ENCODE measurements around the gene ACSM2B. TPM values are rescaled to one million over a fixed set of nuclear protein-coding genes. Genes with fewer than 3 reads are reported as not detected.

Gene ACSM2B
- total RNA-seq, 1 donor from 2014 or later, result not detected

Other genes with a start within 250 kb of the ACSM2B start
- gene GP2, start 248.9 kb downstream of the ACSM2B start, total RNA-seq, result not detected
- gene UMOD, start 223.7 kb downstream of the ACSM2B start, total RNA-seq, result not detected
- not detected for gene PDILT, start 171.6 kb downstream of the ACSM2B start, total RNA-seq
- 4.5 TPM for gene ACSM5, start 166.8 kb downstream of the ACSM2B start, total RNA-seq
- not detected for gene ACSM2A, start 124.8 kb downstream of the ACSM2B start, total RNA-seq
- gene ACSM1, start 121.3 kb upstream of the ACSM2B start, total RNA-seq, result 0.52 TPM
- 40.7 TPM for gene THUMPD1, start 165.5 kb upstream of the ACSM2B start, total RNA-seq
- 34.3 TPM for gene ACSM3, start 187.6 kb upstream of the ACSM2B start, total RNA-seq
- 16.5 TPM for gene ERI2, start 230.1 kb upstream of the ACSM2B start, total RNA-seq
- gene REXO5, start 230.2 kb upstream of the ACSM2B start, total RNA-seq, result 1.4 TPM

Data from upper lobe of right lung (tissue), 1 donor.